Mesenteric fat pad (tissue), 1 donor: Measurements from ENCODE around the gene AFF4. TPM values are rescaled to one million over a fixed set of nuclear protein-coding genes. Genes with fewer than 3 reads are reported as not detected.
"Not testable (repeated sequence)": the region's sequence is repeated elsewhere in the genome, so short reads cannot be mapped to it uniquely, and the experiment has no call there.

Experiments used
- DNase-seq: peaks from one replicate; pipeline ENCODE4 v3.0.0-alpha.2; 2020; ENCODE audit warnings: low spot score
- long read RNA-seq: library from polyadenylated mRNA; unstranded; transcript quantifications from one replicate; pipeline ENCODE4 v2.0.0, GENCODE V29; 2020
- total RNA-seq: library from RNA; stranded (reverse); fragmentation: NEBNext Ultra II Directional; extraction: Animal tissue kit (Norgen Biotek cat#: 25700); gene quantifications from one replicate; pipeline ENCODE4 v1.2.1, GENCODE V29; 2021
- donor health status: DM: yes; HTN: yes; CAD: no.

Gene AFF4
- 87.5 TPM for total RNA-seq
- long read RNA-seq, transcript AFF4-203 (13 exons, 3,348 nt) = major isoform, 7 of 85 reads
- long read RNA-seq, transcript AFF4-206 (5 exons, 1,729 nt) = major isoform, 7 of 85 reads
- long read RNA-seq, partial matches to known transcripts = 52 of 85 reads
- long read RNA-seq, other reads (novel, unspliced or antisense) = 19 of 85 reads

DNA sequence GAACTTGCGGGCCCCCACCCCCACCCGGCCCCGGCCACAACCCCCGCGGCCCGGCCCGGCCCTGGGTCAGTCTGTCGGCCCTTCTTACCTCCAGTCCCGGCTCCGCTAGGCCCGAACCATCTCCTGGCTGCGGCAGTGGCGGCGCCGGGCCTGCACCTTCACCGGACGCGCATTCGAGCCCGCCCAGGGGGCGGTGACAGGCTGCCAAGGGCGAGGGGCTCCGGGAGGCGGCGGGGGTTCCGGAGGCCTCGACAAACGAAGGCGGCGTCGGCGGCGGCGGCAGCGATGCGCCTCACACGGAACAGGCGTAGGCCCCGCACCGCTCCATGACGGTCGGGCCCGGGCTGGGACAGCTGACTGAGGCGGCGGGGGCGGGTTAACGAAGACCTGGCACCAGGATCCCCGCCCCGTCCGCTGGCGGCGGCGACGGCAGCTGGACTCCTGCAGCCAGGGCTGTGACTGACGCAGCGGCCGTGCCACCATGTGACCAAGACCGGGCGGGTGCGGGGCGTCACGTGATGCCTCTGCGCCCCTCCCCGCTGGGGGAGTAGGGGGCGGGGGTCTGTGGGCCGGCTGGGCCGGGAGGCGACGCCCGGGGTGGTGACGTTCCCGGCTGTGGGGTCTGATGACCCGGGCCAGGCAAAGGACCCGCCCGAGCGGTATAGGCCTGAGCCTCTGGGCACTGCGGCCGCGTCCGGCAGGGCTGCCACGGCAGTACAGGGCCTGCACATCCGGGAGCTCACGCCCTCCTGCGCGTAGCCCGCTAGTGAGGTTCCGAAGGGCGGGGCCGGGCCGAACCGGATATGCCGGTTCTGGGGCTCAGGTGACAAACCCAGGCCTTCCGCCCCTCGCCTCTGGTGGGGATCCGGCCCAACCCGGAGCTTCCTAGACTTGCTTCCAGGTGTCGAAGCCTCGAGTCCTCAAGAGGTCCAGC, at the start of gene AFF4:
Gene AFF4, minus strand, starts transcription at position 464 of the 934 bp plus-strand sequence. CDS start 26,445 bp downstream, outside the sequence.
- peak; percentile 100 for DNase-seq

GRCh38 chr5:133008455-133008854, 45.0 kb upstream of the AFF4 start:
- DNase-seq = not testable (repeated sequence)

DNA sequence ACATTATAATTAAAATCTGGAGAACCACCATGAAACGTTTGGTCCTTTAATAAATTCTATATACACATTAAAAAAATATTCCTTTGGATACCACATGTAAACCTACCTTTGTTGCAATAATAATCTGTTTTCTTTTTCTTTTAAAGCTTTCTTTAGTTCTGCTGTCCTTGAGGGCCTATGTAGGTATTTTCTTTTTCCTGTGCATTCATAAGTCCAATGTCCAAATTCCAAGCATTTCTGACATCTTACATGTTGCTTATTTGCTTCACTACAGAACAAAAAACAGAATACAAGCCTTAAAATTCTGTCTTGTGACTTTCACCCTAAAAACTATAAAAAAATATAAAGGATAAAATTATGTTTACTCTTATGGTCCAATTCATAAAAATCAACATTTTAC, 43.2 kb upstream of the AFF4 start:
- DNase-seq = no peak

- no peak for DNase-seq
Observed at GRCh38 chr5:132999246-132999645, 35.8 kb upstream of the AFF4 start.

DNA sequence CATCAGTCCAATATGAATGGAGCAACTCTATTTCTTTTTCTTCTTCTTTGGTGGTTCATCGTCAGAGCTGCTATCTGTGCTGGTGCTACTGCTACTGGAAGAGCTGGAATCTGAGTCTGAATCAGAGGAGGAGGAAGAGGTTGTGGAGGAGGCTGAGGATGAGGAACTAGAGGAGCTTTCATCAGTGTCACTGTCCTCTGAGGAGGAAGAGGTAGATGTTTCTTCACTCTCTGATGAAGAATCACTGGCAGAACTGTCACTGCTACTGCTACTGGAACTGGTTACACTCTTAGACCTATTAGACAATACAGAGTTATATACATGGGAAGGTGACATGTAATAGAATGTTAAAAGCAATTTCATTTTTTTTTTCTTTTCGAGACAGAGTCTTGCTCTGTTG, 35.1 kb upstream of the AFF4 start:
- DNase-seq = no peak

DNA sequence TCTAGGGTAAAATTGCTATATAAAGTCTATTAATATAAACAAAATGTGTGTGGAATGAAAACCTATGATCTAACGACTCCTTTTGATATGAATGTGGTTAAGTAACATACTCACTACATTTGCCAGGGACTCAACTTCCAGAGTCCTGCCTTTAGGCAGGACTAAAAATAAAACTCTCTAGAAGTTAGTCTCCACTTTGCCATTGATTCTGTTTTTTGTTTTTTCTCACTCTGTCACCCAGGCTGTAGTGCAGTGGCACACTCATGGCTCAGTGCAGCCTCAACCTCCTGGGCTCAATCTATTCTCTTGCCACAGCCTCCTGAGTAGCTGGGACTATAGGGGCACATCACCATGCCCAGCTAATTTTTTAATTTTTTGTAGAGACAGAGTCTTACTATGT, 32.9 kb upstream of the AFF4 start:
- no peak for DNase-seq

GRCh38 chr5:132987531-132988408, 24.3 kb upstream of the AFF4 start:
- no peak for DNase-seq

DNA sequence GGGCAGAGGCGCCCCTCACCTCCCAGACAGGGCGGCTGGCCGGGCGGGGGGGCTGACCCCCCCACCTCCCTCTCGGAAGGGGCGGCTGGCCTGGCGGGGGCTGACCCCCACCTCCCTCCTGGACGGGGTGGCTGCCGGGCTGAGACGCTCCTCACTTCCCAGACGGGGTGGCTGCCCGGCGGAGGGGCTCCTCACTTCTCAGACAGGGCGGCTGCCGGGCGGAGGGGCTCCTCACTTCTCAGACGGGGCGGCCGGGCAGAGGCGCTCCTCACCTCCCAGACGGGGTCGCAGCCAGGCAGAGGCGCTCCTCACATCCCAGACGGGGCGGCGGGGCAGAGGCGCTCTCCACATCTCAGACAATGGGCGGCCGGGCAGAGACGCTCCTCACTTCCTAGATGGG, 19.5 kb upstream of the AFF4 start:
- DNase-seq = not testable (repeated sequence)

DNA sequence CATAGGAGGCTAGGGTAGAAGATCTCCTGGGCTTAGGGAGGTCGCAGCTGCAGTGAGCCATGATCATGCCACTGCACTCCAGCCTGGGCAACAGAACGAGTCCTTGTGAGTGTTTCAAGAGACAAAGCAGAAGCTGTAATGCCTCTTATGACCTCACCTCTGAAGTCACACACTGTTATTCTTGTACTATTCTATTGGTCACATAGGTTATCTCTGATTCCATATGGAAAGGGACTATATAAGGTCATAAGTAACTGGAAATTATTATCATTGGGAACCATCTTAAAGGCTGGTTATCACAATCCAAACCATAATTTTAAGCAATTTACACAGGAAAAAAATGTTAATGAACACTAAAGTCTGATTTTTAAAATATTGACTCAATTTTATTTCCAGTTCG, 17.9 kb upstream of the AFF4 start:
- DNase-seq = no peak

DNA sequence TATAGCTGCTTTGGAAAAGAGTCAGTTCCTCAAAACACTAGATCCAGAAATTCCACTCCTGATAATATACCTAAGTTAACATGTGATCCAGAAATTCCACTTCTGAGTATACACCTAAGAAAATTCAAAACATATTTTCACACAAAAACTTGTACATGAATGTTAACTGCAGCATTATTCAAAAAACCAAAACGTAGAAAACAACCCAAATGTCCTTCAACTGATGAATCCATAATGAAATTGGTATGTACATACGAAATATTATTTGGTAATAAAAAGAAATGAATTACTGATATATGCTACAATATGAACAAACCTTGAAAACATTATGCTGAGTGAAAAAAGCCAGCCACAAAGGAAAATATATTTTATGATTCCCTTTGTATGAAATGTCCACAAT, 16.5 kb upstream of the AFF4 start:
- no peak for DNase-seq

DNA sequence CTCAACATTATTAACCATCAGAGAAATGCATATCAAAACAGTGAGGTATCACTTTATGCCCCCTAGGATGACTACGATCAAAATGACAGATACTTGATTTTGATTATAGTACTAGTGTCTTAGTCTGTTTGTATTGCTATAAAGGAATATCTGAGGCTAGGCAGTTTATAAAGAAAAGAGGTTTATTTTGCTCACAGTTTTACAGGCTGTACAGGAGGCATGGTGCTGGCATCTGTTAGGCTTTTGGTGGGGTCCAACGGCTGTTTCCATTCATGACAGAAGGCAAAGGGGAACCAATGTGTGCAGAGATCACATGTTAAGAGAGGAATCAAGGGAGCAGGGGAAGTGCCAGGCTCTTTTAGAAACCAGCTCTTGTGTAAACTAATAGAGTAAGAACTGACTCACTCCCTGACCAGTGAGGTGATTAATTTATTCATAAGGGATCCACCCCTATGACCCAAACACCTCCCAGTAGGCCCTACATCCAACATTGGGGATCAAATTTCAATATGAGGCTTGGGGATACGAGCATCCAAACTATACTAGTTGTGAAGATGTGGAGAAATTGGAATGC, 16.0 kb upstream of the AFF4 start:
- DNase-seq = no peak

DNA sequence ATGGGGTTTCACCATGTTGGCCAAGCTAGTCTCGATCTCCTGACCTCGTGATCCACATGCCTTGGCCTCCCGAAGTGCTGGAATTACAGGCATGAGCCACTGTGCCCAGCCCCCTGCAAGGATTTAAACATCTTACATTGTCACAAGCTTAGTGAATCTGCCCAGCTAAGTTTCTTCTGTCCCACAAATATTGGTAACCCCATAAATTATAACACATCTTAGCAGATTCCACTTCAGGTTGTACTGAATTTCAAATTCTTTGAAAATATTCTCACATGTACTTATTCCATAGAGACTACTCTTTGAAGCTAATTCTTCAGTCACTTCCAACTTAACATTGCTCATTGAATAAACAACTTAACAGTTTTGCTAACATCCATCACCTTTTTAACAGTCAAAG, 13.4 kb upstream of the AFF4 start:
- no peak for DNase-seq

DNA sequence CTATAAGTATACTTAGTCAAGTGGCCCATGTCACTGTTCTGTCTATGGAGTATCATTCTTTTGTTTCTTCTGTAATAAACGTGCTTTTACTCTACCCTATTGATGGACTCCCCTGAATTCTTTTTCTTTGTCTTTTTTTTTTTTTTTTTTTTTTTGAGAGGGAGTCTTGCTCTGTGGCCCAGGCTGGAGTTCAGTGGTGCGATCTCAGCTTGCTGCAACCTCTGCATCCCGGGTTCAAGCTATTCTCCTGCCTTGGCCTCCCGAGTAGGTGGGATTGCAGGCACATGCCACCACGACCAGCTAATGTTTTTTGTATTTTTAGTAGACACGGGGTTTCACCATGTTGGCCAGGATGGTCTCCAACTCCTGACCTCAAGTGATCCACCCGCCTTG, 9.0 kb upstream of the AFF4 start:
- DNase-seq = not testable (repeated sequence)

- DNase-seq = no peak
Observed at GRCh38 chr5:132971483-132972435, 8.3 kb upstream of the AFF4 start.

GRCh38 chr5:132965120-132965519, 1.7 kb upstream of the AFF4 start:
- no peak for DNase-seq

- DNase-seq = no peak
Observed at GRCh38 chr5:132962429-132963021, 909 bp downstream of the AFF4 start.

DNA sequence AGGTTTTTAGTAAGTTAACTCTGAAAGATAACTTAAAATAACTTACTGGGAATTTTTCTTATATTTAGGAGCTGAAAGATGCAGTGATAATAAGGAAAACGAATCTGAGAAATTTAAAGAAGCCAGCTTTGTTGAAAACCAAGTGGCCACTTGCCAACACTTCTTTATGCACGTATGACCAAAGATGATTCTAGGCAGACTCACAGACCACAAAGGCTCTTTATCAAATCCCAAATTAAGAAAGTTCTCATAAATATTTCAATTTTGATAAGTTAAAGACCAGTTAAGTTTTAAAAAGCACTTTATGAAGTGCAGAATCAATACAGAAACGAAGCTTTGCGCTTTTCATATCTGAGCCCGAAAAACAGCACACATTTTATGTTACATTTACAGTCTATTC, 1.5 kb downstream of the AFF4 start:
- DNase-seq = no peak

DNA sequence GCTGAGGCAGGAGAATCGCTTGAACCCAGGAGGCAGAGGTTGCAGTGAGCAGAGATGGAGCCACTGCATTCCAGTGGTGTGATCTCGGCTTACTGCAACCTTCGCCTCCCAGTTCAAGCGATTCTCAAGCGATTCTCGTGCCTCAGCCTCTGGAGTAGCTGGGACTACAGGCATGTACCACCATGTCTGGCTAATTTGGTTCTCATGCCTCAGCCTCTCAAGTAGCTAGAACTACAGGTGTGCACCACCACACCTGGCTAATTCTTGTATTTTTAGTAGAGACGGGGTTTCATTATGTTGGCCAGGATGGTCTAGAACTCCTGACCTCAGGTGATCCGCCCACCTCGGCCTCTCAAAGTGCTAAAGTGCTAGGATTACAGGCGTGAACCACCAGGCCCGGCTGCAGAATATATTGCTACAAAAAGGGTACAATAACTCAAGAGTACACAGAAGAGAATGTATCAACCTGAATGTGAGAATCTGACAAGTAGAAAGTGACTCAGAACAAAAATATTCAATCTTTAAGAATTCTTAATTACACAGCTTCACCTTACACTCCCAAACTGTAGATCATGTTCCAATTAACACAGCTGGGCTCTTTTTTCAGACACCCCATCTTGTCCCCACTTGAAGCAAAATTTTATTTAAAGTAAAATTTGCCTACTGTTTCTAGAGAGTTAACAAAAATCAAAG, 2.2 kb downstream of the AFF4 start:
- not testable (repeated sequence) for DNase-seq

DNA sequence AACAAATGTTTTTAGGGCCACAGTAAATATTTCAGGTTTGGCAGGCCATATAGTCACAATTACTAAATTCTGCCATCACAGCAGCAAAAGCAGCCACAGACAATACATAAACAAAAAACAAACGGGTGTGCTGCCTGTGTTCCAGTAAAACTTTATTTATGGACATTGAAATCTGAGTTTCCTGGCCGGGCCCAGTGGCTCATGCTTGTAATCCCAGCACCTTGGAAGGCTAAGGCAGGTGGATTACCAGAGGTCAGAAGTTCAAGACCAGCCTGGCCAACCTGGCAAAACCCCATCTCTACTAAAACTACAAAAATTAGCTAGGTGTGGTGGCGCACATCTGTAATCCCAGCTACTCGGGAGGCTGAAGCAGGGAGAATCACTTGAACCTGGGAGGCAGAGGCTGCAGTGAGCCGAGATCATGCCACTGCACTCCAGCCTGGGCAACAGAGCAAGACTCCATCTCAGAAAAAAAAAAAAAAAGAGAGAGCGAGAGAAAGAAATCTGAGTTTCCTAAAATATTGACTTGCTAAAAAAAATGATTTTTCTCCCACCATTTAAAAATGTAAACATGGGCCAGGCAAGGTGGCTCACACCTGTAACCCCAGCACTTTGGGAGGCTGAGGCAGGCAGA, 7.2 kb downstream of the AFF4 start:
- DNase-seq = not testable (repeated sequence)
